Kidney (tissue), 14 donors: ENCODE measurements around the gene GRN. TPM values are rescaled to one million over a fixed set of nuclear protein-coding genes. Genes with fewer than 3 reads are reported as not detected.

Experiments used
- DNase-seq, 5 donors: peaks; one replicate each; pipeline ENCODE4 v3.0.0-alpha.2; 2013 to 2020
- FAIRE-seq: peaks from 2 replicates; lab custom pipeline; 2012; peaks lifted over from hg19 to GRCh38; lab: Jason Lieb, UNC
- H3K27ac ChIP-seq, 2 donors: one replicate each; pipeline ENCODE4 v1.7.0; 2013; ENCODE audit warnings: low read depth in 2 of 2, low read length in 2 of 2, inconsistent platforms in 1 of 2
- H3K27me3 ChIP-seq: one replicate; pipeline ENCODE4 v1.7.1; 2013; ENCODE audit warnings: low read length, inconsistent platforms; ENCODE audit not compliant: control insufficient read depth, insufficient read depth
- H3K36me3 ChIP-seq, 3 donors: one replicate each; pipeline versions ENCODE4 v1.7.0 to v1.7.1; 2013; ENCODE audit warnings: low read length in 3 of 3, control low read depth in 1 of 3, inconsistent platforms in 1 of 3; ENCODE audit not compliant: insufficient read depth in 3 of 3, control insufficient read depth in 2 of 3
- H3K4me1 ChIP-seq, 3 donors: one replicate each; pipeline versions ENCODE4 v1.7.0 to v1.7.1; 2013; ENCODE audit warnings: low read length in 3 of 3, inconsistent platforms in 1 of 3, low read depth in 1 of 3; ENCODE audit not compliant: control insufficient read depth in 2 of 3, insufficient read depth in 2 of 3
- H3K4me3 ChIP-seq, 3 donors: one replicate each; pipeline versions ENCODE4 v1.7.0 to v1.8.1; 2013; ENCODE audit warnings: low read length in 3 of 3, control low read depth in 1 of 3, inconsistent platforms in 1 of 3
- H3K9ac ChIP-seq, 3 donors: one replicate each; pipeline versions ENCODE4 v1.7.0 to v1.7.1; 2013; ENCODE audit warnings: low read length in 3 of 3, control low read depth in 1 of 3, inconsistent platforms in 1 of 3
- H3K9me3 ChIP-seq, 3 donors: one replicate each; pipeline versions ENCODE4 v1.7.0 to v1.7.1; 2013; ENCODE audit warnings: low read length in 3 of 3, control low read depth in 1 of 3, inconsistent platforms in 1 of 3; ENCODE audit not compliant: control insufficient read depth in 2 of 3, insufficient read depth in 1 of 3
- CTCF ChIP-seq: IDR thresholded peaks from 3 replicates; pipeline ENCODE4 v1.5.1; 2012; ENCODE audit warnings: mild to moderate bottlenecking, moderate library complexity, borderline replicate concordance; ENCODE audit not compliant: insufficient read depth; ENCODE audit errors: extremely low read depth
- intact Hi-C: fragments of 100-400 bp; cut with DNase I; formaldehyde crosslinking; loops from one replicate; pipeline ENCODE4 v1.11.1; 2022
- polyA plus RNA-seq: library from polyadenylated mRNA; stranded (reverse); fragments of 350-450 nt; fragmentation: Illumina TruSeq; extraction: RNeasy Lipid Tissue Mini Kit (QIAGEN cat#74804); gene quantifications from one replicate; pipeline ENCODE4 v1.2.3, GENCODE V29; 2014; ENCODE audit warnings: low read depth, low replicate concordance; ENCODE audit not compliant: insufficient read depth
- total RNA-seq: library from RNA; stranded (reverse); fragmentation: NEBNext Ultra II Directional; extraction: Animal tissue kit (Norgen Biotek cat#: 25700); gene quantifications from one replicate; pipeline ENCODE4 v1.2.1, GENCODE V29; 2021
- donor health status: control.
- donor health status: control.
- donor health status: control.
- donor health status: control.
- donor health status: control.
- donor health status: DM: yes; HTN: yes; CAD: no.
- donor health status: Normal renal cell carcinoma (clear cell type).

The GRN gene
- total and polyA plus RNA-seq, 2 donors from 2014 or later = 235 to 353 TPM

- TF ChIP-seq CTCF = no peak
- peaks cover 0 to 25% (median 16%) of the 10 kb centered on the region in 3 donors for H3K36me3 ChIP-seq
- no peak overlapping the region for H3K9ac ChIP-seq
- no peaks in the 10 kb centered on the region for H3K9me3 ChIP-seq
- H3K27me3 ChIP-seq = peaks cover 19% of the 10 kb centered on the region
- intact Hi-C loops = no loop called here
- H3K4me1 ChIP-seq = peaks cover 0 to 8% (median 0%) of the 10 kb centered on the region in 3 donors
- no peak overlapping the region for H3K27ac ChIP-seq
- no peak overlapping the region for H3K4me3 ChIP-seq
- FAIRE-seq (no peak), DNase-seq (no peak)
Observed at GRCh38 chr17:44317545-44317944, 27.6 kb upstream of the GRN start.

- H3K36me3 ChIP-seq = peaks cover 0 to 25% (median 16%) of the 10 kb centered on the region in 3 donors
- no peak overlapping the region for H3K4me3 ChIP-seq
- peaks cover 0 to 8% (median 0%) of the 10 kb centered on the region in 3 donors for H3K4me1 ChIP-seq
- H3K27me3 ChIP-seq = peaks cover 19% of the 10 kb centered on the region
- intact Hi-C loops = no loop called here
- TF ChIP-seq CTCF = no peak
- H3K9me3 ChIP-seq = no peaks in the 10 kb centered on the region
- H3K9ac ChIP-seq = no peak overlapping the region
- H3K27ac ChIP-seq = no peak overlapping the region
- FAIRE-seq (no peak), DNase-seq (no peak)
Observed at GRCh38 chr17:44318077-44318892, 26.8 kb upstream of the GRN start.

GRCh38 chr17:44320066-44320465 is 25.0 kb upstream of the GRN start:
- peaks cover 13% of the 10 kb centered on the region for H3K27me3 ChIP-seq
- no peak for DNase-seq
- H3K9ac ChIP-seq = no peak overlapping the region
- no peaks in the 10 kb centered on the region for H3K9me3 ChIP-seq
- peaks cover 0 to 25% (median 16%) of the 10 kb centered on the region in 3 donors for H3K36me3 ChIP-seq
- no peak for FAIRE-seq
- intact Hi-C loops = no loop called here
- H3K4me1 ChIP-seq = peaks cover 0 to 11% (median 0%) of the 10 kb centered on the region in 3 donors
- H3K27ac ChIP-seq = no peak overlapping the region
- no peak for TF ChIP-seq CTCF
- H3K4me3 ChIP-seq = no peak overlapping the region
